SIG-M5 treated with dmso at 0.1 percent for 504 hours (cell line): ENCODE measurements around the gene ZNF827.

Experiments used
- DNase-seq: peaks from one replicate; lab custom pipeline; 2025; ENCODE audit not compliant: unreplicated experiment; lab: John Stamatoyannopoulos, UW

ZNF827 gene

DNA sequence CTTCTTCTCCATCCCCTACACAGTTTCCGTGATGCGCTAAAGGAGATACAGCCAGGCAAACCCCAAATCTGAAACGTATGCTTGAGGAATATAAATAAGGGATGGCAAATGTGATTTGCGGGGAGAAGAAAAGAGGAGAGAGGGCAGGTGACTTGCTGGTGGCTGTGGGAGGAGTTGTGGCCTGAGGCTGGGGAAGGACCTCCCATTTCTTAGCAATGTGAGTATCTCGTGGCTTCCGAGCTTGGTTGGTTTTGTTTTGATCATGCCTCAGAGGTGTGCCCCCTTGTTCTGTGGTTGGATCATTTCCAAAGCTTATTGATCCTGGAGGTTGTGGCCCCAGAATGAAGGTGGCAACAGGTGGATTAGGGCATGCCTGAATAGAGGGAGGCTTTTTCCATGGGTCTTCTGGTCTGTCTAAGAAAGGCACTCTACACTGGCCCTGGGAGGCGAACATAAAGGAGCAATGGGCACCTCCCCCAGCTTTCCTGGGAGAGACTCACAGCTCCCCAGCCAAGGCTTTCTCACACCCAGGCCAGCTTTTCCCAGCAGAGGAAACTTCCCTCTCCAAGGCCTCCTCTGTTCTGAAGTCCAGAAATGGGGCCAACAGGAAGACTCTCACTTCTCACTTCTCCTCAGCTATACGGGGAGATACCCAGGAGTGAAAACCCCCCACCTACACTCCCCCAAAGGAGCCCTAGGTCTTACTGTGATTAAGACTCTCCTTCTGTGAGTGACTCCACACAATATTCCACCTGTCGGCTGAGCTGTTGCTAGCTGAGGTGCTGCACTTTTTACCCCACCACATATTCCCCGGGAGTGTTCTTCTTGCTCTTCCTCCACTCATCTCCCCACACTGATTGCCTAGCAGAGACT is 218.6 kb downstream of the ZNF827 start:
- no peak for DNase-seq

DNA sequence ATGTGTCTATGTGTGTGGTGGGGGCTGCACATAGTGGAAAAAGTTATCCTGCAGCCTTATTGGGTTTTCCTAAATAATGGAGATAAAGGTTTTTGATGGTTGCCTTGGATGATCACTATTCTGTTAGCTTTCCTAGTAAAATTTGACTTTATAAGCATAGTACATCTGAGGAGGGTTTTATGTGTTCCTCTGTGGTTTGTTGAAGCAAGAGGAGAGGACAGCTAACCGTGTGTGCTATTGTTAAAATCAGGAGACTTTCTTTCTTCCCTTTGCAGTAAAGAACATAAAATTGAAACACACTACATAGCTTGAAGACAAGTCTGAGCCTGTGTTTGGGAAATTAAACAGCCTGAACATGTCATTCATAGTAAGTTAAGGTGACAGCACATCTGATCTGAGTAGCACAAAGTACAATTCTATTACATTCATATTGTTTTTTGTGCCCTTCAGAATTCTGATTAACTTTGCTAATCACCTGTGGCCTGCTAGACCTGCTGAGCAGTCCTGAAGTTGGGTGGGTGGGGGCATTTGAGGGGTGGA is 221.9 kb downstream of the ZNF827 start:
- no peak for DNase-seq

DNA sequence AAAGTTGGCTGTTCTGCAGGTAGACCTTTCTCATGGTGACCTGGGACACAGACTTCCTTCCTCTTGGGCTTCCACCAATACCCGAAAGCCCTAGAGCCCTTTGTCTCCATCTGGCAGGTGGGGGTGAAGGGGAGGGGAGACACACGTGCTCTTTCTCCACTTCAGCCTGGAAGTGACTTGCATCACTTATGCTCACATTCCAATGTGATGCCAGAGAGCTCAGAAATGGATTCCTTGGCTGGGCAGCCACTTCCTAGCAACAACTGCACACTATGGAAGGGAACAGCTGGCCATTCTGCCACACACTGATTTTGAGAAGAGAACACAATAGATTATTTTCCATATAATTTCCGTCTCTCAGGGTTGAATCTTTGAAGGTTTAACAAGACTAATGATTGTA is 222.4 kb downstream of the ZNF827 start:
- no peak for DNase-seq

DNA sequence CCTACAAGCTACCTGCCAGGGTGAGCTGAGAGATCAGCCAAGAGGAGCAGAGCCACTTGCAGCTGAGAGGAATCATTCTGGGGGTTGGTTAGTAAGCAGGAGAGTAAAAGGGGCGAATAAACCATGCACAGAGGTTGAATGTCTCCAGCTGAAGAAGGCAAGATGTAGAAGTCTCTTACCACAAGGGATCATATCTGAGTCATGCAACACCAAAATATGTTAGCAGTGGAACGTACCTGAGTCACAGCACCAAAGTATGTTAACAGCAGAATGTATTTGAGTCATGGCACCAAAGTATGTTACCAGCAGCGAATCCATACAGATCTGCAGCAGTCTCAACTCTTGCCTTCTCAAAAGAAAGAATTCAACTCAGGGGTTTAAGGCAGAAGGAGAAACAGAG is 228.8 kb downstream of the ZNF827 start:
- no peak for DNase-seq

DNA sequence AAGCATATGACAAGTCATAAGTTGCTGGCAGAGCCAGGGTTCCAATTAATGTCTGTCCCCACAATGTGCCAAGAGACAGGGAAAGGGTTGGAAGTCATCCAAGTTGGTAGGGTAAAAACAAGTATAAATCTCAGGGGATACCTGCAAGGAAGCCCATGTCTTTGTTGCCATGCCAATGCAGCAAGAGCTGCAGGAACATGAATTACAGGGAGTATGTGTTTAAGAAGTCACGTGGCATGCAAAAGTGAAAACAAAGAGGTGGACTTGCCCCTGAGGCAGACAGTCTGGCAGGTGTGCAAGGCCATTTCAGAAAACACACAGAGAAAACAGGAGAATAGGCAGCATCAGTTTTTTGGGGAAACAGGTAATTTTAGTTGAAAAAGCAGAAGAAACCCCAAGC is 229.3 kb downstream of the ZNF827 start:
- DNase-seq: no peak
